ENCODE data around the gene NEK8. TPM values are rescaled to one million over a fixed set of nuclear protein-coding genes. Genes with fewer than 3 reads are reported as not detected.
A peak's percentile ranks its signal among the peaks of the same experiment; 100 is the strongest.
"Not testable (repeated sequence)": the region's sequence is repeated elsewhere in the genome, so short reads cannot be mapped to it uniquely, and the experiment has no call there.

Gene NEK8
- total RNA-seq, 2 donors from 2014 or later = 2.9 to 18.5 TPM

GRCh38 chr17:28720247-28720996 lies 8.2 kb upstream of the NEK8 start:
- TF ChIP-seq, protein P1, sequence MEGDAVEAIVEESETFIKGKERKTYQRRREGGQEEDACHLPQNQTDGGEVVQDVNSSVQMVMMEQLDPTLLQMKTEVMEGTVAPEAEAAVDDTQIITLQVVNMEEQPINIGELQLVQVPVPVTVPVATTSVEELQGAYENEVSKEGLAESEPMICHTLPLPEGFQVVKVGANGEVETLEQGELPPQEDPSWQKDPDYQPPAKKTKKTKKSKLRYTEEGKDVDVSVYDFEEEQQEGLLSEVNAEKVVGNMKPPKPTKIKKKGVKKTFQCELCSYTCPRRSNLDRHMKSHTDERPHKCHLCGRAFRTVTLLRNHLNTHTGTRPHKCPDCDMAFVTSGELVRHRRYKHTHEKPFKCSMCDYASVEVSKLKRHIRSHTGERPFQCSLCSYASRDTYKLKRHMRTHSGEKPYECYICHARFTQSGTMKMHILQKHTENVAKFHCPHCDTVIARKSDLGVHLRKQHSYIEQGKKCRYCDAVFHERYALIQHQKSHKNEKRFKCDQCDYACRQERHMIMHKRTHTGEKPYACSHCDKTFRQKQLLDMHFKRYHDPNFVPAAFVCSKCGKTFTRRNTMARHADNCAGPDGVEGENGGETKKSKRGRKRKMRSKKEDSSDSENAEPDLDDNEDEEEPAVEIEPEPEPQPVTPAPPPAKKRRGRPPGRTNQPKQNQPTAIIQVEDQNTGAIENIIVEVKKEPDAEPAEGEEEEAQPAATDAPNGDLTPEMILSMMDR (IDR thresholded peaks at IDR 0.05) = no peak
- TF ChIP-seq POLR2A (IDR thresholded peaks at IDR 0.05) = no peak
- ATAC-seq (no peak), DNase-seq (no peak)
- Histone ChIP-seq H3K9me3 (no peaks in the 10 kb centered on the region), H3K27me3 (peaks cover 0 to 6% of the 10 kb centered on the region in 2 donors), H3K4me1 (peaks cover 45% of the 10 kb centered on the region), H3K36me3 (replicated peaks in 1 of 2; ENCODE audit: insufficient read depth in 1 of 2, low read depth in 2 of 2) (peaks cover 18 to 22% of the 10 kb centered on the region in 2 donors), H3K27ac (peak overlapping the region; percentile 64 to 77 (median 74)), H3K4me3 (peak overlapping the region; percentile 93 to 98)
- WGBS, 2 donors = 2% methylated on average over 29 to 30 of the region's 30 CpGs
- intact Hi-C loops (cut with DNase I) = no loop called here

- H3K27me3 ChIP-seq; intact Hi-C loops (cut with DNase I); H3K9me3 ChIP-seq; DNase-seq; ATAC-seq: not testable (repeated sequence)
- 30 to 31% methylated on average over 15 to 19 of the region's 19 CpGs for WGBS, 2 donors
- H3K36me3 ChIP-seq (replicated peaks in 1 of 2; ENCODE audit: insufficient read depth in 1 of 2, low read depth in 2 of 2) = peaks cover 18 to 22% of the 10 kb centered on the region in 2 donors
- peaks cover 50% of the 10 kb centered on the region for H3K4me1 ChIP-seq
- peak overlapping the region; percentile 93 to 98 for H3K4me3 ChIP-seq
- H3K27ac ChIP-seq = peak overlapping the region in 2 of 4 donors; percentile 71 to 77
Measured at GRCh38 chr17:28720997-28721329, 7.6 kb upstream of the NEK8 start.

- Histone ChIP-seq H3K36me3 (replicated peaks in 1 of 2; ENCODE audit: insufficient read depth in 1 of 2, low read depth in 2 of 2) (peaks cover 18 to 22% of the 10 kb centered on the region in 2 donors), H3K4me1 (peaks cover 55% of the 10 kb centered on the region), H3K27me3 (no peaks in the 10 kb centered on the region), H3K9me3 (no peaks in the 10 kb centered on the region), H3K4me3 (no peak overlapping the region), H3K27ac (no peak overlapping the region)
- ATAC-seq = no peak
- WGBS, 2 donors = 50 to 56% methylated on average over 6 to 7 of the region's 7 CpGs
- no peak for TF ChIP-seq POLR2A (IDR thresholded peaks at IDR 0.05)
- TF ChIP-seq, protein P1 (IDR thresholded peaks at IDR 0.05) = no peak
- intact Hi-C loops (cut with DNase I) = no loop called here
- no peak for DNase-seq
Measured at GRCh38 chr17:28722417-28723158, 6.0 kb upstream of the NEK8 start.

DNA sequence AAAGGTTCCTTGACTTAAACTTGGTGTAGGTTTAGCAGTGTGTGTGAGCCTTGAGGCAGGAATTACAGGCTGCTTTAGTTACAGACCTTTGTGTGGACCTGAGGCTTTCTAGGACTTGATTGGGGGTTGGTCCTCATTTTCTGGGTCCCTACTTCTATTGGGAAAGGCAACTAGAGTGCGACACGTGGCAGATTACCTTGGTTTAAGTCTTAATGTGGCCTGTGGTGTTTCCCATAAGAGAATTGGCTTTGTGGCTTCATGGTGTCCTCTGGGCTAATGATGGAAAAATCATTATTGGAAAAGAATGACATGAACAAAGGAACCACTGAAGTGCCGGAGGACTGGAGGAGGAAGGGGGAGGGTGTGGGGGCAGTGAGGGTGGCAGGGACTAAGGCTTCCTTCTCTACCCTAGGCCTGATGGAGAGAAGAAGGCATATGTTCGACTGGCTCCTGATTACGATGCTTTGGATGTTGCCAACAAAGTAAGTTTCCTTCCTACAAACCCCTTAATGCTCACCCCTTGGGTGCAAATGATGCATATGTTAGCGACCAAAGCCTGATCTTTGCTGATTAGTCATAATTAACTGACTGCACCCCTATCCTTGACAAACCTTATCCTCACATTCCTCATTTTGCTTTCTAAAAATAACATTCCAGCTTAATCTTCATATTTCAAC lies 5.3 kb upstream of the NEK8 start:
- Histone ChIP-seq H3K9me3 (no peaks in the 10 kb centered on the region), H3K4me1 (peaks cover 59% of the 10 kb centered on the region), H3K4me3 (no peak overlapping the region), H3K27me3 (no peaks in the 10 kb centered on the region), H3K27ac (no peak overlapping the region), H3K36me3 (replicated peaks in 1 of 2; ENCODE audit: insufficient read depth in 1 of 2, low read depth in 2 of 2) (peaks cover 18 to 22% of the 10 kb centered on the region in 2 donors)
- intact Hi-C loops (cut with DNase I) = no loop called here
- 65 to 73% methylated on average over 6 of the region's 6 CpGs for WGBS, 2 donors
- ATAC-seq (no peak), DNase-seq (no peak)
- TF ChIP-seq, protein P1 (IDR thresholded peaks at IDR 0.05) = no peak
- TF ChIP-seq POLR2A (IDR thresholded peaks at IDR 0.05) = no peak

- H3K9me3 ChIP-seq; ATAC-seq; H3K27ac ChIP-seq; DNase-seq; intact Hi-C loops (cut with DNase I); H3K4me3 ChIP-seq; H3K27me3 ChIP-seq: not testable (repeated sequence)
- peaks cover 18 to 22% of the 10 kb centered on the region in 2 donors for H3K36me3 ChIP-seq (replicated peaks in 1 of 2; ENCODE audit: insufficient read depth in 1 of 2, low read depth in 2 of 2)
- peaks cover 60% of the 10 kb centered on the region for H3K4me1 ChIP-seq
- 76 to 87% methylated on average over 4 of the region's 4 CpGs for WGBS, 2 donors
Measured at GRCh38 chr17:28723836-28724499, 4.6 kb upstream of the NEK8 start.

All from body of pancreas (tissue), 4 donors.